22Rv1 (cell line): ENCODE results near the gene MAPK8IP1.

ENCODE experiments used
- ZFX ChIP-seq: fragments of 450-650 bp; IDR thresholded peaks from 2 replicates; pipeline ENCODE4 v1.6.1; 2017; ENCODE audit warnings: antibody characterized with exemption, borderline replicate concordance
- TF ChIP-seq, protein P1 (sequence below): fragments of 450-650 bp; IDR thresholded peaks from 2 replicates; pipeline ENCODE4 v1.5.1; 2017; ENCODE audit warnings: mild to moderate bottlenecking

GRCh38 chr11:45856044-45856468 lies 29.4 kb upstream of the MAPK8IP1 start:
- TF ChIP-seq, protein P1, sequence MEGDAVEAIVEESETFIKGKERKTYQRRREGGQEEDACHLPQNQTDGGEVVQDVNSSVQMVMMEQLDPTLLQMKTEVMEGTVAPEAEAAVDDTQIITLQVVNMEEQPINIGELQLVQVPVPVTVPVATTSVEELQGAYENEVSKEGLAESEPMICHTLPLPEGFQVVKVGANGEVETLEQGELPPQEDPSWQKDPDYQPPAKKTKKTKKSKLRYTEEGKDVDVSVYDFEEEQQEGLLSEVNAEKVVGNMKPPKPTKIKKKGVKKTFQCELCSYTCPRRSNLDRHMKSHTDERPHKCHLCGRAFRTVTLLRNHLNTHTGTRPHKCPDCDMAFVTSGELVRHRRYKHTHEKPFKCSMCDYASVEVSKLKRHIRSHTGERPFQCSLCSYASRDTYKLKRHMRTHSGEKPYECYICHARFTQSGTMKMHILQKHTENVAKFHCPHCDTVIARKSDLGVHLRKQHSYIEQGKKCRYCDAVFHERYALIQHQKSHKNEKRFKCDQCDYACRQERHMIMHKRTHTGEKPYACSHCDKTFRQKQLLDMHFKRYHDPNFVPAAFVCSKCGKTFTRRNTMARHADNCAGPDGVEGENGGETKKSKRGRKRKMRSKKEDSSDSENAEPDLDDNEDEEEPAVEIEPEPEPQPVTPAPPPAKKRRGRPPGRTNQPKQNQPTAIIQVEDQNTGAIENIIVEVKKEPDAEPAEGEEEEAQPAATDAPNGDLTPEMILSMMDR, result no peak
- TF ChIP-seq ZFX, result no peak
